Thymus (tissue), 11 donors: ENCODE data around the gene KCNK10. TPM values are rescaled to one million over a fixed set of nuclear protein-coding genes. Genes with fewer than 3 reads are reported as not detected.

Experiments
- DNase-seq, 9 donors: peaks; one replicate each; pipeline ENCODE4 v3.0.0-alpha.2; 2013; ENCODE audit warnings: low spot score in 9 of 9, low read depth in 6 of 9, missing footprints in 1 of 9
- H3K27ac ChIP-seq, 2 donors: one replicate each; pipeline ENCODE4 v1.5.1; 2013; ENCODE audit warnings: control low read depth in 1 of 2, low read depth in 1 of 2, low read length in 1 of 2, mild to moderate bottlenecking in 1 of 2, moderate library complexity in 1 of 2
- H3K27me3 ChIP-seq, 2 donors: one replicate each; pipeline ENCODE4 v1.5.1; 2013; ENCODE audit warnings: low read length in 1 of 2; ENCODE audit not compliant: control insufficient read depth in 2 of 2, insufficient read depth in 1 of 2
- H3K36me3 ChIP-seq, 2 donors: one replicate each; pipeline ENCODE4 v1.5.1; 2013; ENCODE audit warnings: low read length in 1 of 2, mild to moderate bottlenecking in 1 of 2, moderate library complexity in 1 of 2; ENCODE audit not compliant: control insufficient read depth in 2 of 2, insufficient read depth in 2 of 2
- H3K4me1 ChIP-seq, 2 donors: one replicate each; pipeline ENCODE4 v1.5.1; 2013; ENCODE audit warnings: low read length in 2 of 2; ENCODE audit not compliant: control insufficient read depth in 2 of 2, insufficient read depth in 2 of 2
- H3K4me3 ChIP-seq, 2 donors: one replicate each; pipeline ENCODE4 v1.5.1; 2013; ENCODE audit warnings: low read length in 2 of 2, control low read depth in 1 of 2, mild to moderate bottlenecking in 1 of 2
- H3K9me3 ChIP-seq, 2 donors: one replicate each; pipeline ENCODE4 v1.5.1; 2013; ENCODE audit warnings: low read length in 1 of 2, mild to moderate bottlenecking in 1 of 2; ENCODE audit not compliant: control insufficient read depth in 2 of 2, insufficient read depth in 1 of 2
- WGBS: extraction: QIAGEN DNeasy Blood & Tissue Kit; methylation state at CpG from one replicate; pipeline ENCODE4 v1.1.7; 2013; 5-methylcytosine and 5-hydroxymethylcytosine counted together
- polyA plus RNA-seq: library from polyadenylated mRNA; stranded (reverse); fragments of 200-250 nt; gene quantifications from one replicate; pipeline ENCODE4 v1.2.3, GENCODE V29; 2013
- total RNA-seq: library from RNA; stranded (reverse); fragments of 120-200 nt; gene quantifications from one replicate; pipeline ENCODE4 v1.2.4, GENCODE V29; 2013
- donor health status: healthy.

Gene KCNK10
- total and polyA plus RNA-seq, 2 donors, result 0.02 to 0.09 TPM

GRCh38 chr14:88194531-88194930, 128.5 kb downstream of the KCNK10 start:
- no peak overlapping the region for H3K27ac ChIP-seq
- H3K36me3 ChIP-seq, result no peaks in the 10 kb centered on the region
- DNase-seq, result no peak
- H3K4me3 ChIP-seq, result no peak overlapping the region
- 72% methylated on average over 8 of the region's 8 CpGs for WGBS
- H3K27me3 ChIP-seq, result peaks cover 0 to 5% of the 10 kb centered on the region in 2 donors
- no peaks in the 10 kb centered on the region for H3K4me1 ChIP-seq
- H3K9me3 ChIP-seq, result no peaks in the 10 kb centered on the region

GRCh38 chr14:88191605-88192004, 131.5 kb downstream of the KCNK10 start:
- 63% methylated on average over 2 of the region's 2 CpGs for WGBS

DNA sequence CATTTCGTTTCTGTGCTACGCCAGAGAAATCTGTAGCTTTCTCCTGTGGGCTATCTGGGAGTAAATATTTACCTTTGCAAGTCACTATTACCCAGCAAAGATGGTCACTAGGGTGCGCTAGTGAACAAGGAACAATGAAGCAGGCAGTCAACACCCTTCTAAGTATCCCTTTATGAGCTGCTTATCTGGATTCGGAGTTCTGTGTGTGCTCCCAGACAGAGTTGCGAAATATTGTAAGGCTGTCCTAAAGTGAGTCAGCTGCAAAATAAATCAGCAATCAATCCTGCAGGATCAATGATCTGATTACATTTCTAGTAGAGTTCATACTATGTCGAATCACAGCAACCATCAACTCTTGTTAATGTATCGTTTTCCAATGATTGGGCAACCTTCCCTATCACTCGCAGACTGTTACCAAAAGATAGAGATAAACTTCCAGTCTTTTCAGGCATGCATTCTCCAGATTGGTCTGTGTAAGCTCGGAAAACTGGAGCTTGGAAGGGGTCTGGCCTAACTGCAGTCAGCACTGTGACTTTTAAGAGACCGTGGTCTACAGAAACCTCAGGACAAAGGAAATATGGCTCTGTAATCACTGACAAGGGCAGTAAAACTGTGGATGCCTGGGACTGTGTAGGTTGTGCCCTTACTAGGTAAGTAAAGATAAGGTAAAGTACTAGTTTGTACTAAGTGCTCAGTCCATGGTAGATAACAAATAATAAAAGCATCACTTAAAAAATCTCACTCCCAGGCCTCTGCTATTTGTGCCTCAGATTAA, 133.5 kb downstream of the KCNK10 start:
- no peaks in the 10 kb centered on the region for H3K36me3 ChIP-seq
- H3K4me3 ChIP-seq, result no peak overlapping the region
- H3K4me1 ChIP-seq, result no peaks in the 10 kb centered on the region
- H3K9me3 ChIP-seq, result no peaks in the 10 kb centered on the region
- 58% methylated on average over 10 of the region's 10 CpGs for WGBS
- peaks cover 0 to 2% of the 10 kb centered on the region in 2 donors for H3K27me3 ChIP-seq
- no peak overlapping the region for H3K27ac ChIP-seq
- DNase-seq, result peak in 8 of 9 donors; percentile 14 to 68 (median 40)

More at GRCh38 chr14:88191605-88192004, 131.5 kb downstream of the KCNK10 start:
- Histone ChIP-seq H3K9me3 (no peaks in the 10 kb centered on the region), H3K36me3 (no peaks in the 10 kb centered on the region), H3K27me3 (peaks cover 0 to 5% of the 10 kb centered on the region in 2 donors), H3K27ac (no peak overlapping the region), H3K4me3 (no peak overlapping the region), H3K4me1 (no peaks in the 10 kb centered on the region)
- no peak for DNase-seq

GRCh38 chr14:88188745-88189416, 134.2 kb downstream of the KCNK10 start:
- H3K4me3 ChIP-seq, result no peak overlapping the region
- no peak for DNase-seq
- no peaks in the 10 kb centered on the region for H3K9me3 ChIP-seq
- H3K27ac ChIP-seq, result no peak overlapping the region
- 27% methylated on average over 13 of the region's 13 CpGs for WGBS
- H3K4me1 ChIP-seq, result no peaks in the 10 kb centered on the region
- no peaks in the 10 kb centered on the region for H3K27me3 ChIP-seq
- no peaks in the 10 kb centered on the region for H3K36me3 ChIP-seq

GRCh38 chr14:88185843-88186242, 137.2 kb downstream of the KCNK10 start:
- 95% methylated on average over 22 of the region's 22 CpGs for WGBS
- Histone ChIP-seq H3K27me3 (no peaks in the 10 kb centered on the region), H3K4me3 (no peak overlapping the region), H3K27ac (no peak overlapping the region), H3K9me3 (no peaks in the 10 kb centered on the region), H3K4me1 (no peaks in the 10 kb centered on the region), H3K36me3 (no peaks in the 10 kb centered on the region)
- no peak for DNase-seq

- Histone ChIP-seq H3K4me1 (no peaks in the 10 kb centered on the region), H3K4me3 (no peak overlapping the region), H3K36me3 (no peaks in the 10 kb centered on the region), H3K9me3 (no peaks in the 10 kb centered on the region), H3K27ac (no peak overlapping the region), H3K27me3 (no peaks in the 10 kb centered on the region)
- DNase-seq, result no peak
- WGBS, result 95% methylated on average over 8 of the region's 8 CpGs
Measured at GRCh38 chr14:88184956-88185355, 138.1 kb downstream of the KCNK10 start.

DNA sequence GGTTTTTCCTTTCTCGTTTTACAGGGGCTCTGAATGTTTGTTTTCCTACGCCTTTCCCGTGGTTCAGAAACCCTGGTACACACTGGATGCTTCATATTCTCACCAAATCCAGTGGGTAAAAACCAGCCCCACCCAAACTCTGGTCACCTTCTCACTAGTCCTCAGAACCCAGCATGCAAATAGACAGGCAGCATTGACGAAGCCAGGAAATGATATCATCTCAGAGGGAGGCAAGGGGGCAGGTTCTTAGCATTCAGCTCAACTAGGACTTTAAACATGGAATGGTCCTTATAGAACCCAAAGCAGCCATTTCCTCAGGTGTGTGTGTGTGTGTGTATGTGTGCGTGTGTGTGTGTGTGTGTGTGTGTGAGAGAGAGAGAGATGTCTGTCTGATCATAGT, 142.0 kb downstream of the KCNK10 start:
- 60% methylated on average over 5 of the region's 5 CpGs for WGBS
- Histone ChIP-seq H3K36me3 (no peaks in the 10 kb centered on the region), H3K27me3 (no peaks in the 10 kb centered on the region), H3K9me3 (no peaks in the 10 kb centered on the region), H3K4me1 (no peaks in the 10 kb centered on the region), H3K4me3 (no peak overlapping the region), H3K27ac (no peak overlapping the region)
- DNase-seq, result no peak

- DNase-seq, result no peak
- no peaks in the 10 kb centered on the region for H3K36me3 ChIP-seq
- H3K27ac ChIP-seq, result no peak overlapping the region
- no peaks in the 10 kb centered on the region for H3K4me1 ChIP-seq
- no peaks in the 10 kb centered on the region for H3K27me3 ChIP-seq
- WGBS, result 93% methylated on average over 6 of the region's 6 CpGs
- H3K4me3 ChIP-seq, result no peak overlapping the region
- no peaks in the 10 kb centered on the region for H3K9me3 ChIP-seq
Measured at GRCh38 chr14:88179716-88180115, 143.4 kb downstream of the KCNK10 start.

DNA sequence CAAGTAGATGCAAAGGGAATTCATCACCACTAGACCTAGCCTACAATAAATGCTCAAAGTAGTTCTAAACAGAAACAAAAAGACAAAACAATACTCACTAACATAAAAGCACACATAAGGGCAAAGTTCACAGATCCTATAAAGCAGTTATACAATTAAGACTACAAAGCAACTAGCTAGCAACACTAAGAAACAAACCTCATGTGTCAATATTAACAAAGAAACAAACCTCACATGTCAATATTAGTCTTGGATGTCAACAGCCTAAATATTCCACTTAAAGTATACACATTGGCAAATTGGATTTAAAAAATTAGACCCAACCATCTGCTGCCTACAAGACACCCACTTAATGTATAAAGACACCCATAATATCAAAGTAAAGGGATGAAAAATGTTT, 152.7 kb downstream of the KCNK10 start:
- H3K4me3 ChIP-seq, result no peak overlapping the region
- H3K27me3 ChIP-seq, result no peaks in the 10 kb centered on the region
- no peaks in the 10 kb centered on the region for H3K4me1 ChIP-seq
- peaks cover 0 to 9% of the 10 kb centered on the region in 2 donors for H3K9me3 ChIP-seq
- DNase-seq, result no peak
- H3K27ac ChIP-seq, result no peak overlapping the region
- H3K36me3 ChIP-seq, result no peaks in the 10 kb centered on the region
